PFSK-1 (cell line): ENCODE data around the gene HMBS.

Experiments used
- FOXP2 ChIP-seq: optimal IDR thresholded peaks from 2 replicates; pipeline ENCODE3; 2011; ENCODE audit warnings: borderline replicate concordance, control low read depth, inconsistent platforms; ENCODE audit not compliant: insufficient read depth; ENCODE audit errors: extremely low read length, extremely low read depth
- POLR2AphosphoS5 ChIP-seq: IDR thresholded peaks from 2 replicates; pipeline ENCODE4 v1.6.1; 2012; ENCODE audit warnings: low read depth, mild to moderate bottlenecking, control low read depth, low read length, moderate library complexity
- REST ChIP-seq, 2 experiments: IDR thresholded peaks; 2 replicates each; pipeline versions ENCODE4 v1.6.1 to v1.8.0; 2011 to 2012; ENCODE audit warnings: low read depth in 2 of 2, low read length in 2 of 2, control low read depth in 1 of 2, inconsistent platforms in 1 of 2, mild to moderate bottlenecking in 1 of 2, moderate library complexity in 1 of 2; ENCODE audit not compliant: insufficient read depth in 1 of 2
- SIN3A ChIP-seq: IDR thresholded peaks from 2 replicates; pipeline ENCODE4 v1.6.1; 2012; ENCODE audit warnings: mild to moderate bottlenecking, low read length, moderate library complexity, borderline replicate concordance; ENCODE audit not compliant: insufficient read depth
- TAF1 ChIP-seq: IDR thresholded peaks from 2 replicates; pipeline ENCODE4 v1.6.1; 2012; ENCODE audit warnings: low read length, control low read depth, borderline replicate concordance; ENCODE audit not compliant: insufficient read depth

DNA sequence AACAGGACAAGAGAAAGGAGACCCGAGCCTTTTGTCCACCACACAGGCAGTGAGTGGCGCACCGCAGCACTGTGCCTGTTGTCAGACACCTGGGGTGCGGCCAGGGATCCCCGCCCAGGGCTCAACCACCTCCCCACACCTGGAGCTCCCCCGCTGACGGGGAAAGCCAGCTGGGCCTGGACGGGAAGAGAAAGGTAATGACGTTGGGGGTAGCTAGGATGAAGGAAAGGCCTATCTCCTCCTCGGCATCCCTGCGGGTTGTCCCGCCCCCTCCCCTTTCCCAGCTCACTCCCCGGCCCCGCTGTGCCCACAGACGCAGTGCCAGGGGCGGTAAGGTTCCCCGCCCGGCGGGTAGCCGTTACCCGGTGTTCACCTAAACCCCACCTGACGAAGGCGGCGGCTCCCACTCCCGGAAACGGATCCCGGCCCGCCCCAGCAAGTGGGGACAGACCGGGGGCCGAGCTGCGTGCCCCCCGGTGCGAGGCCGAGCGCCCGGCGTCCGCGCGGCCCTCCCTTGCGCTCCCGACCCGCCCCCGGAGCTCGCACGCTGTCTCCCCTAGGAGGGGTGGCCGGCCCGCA is 28.2 kb upstream of the HMBS start:
- TF ChIP-seq SIN3A (no peak), TAF1 (no peak), POLR2AphosphoS5 (no peak), REST (IDR thresholded peaks at IDR 0.05; ENCODE audit: insufficient read depth in 1 of 2, low read depth in 2 of 2, low read length in 2 of 2) (no peak), FOXP2 (no peak)
